HG03175 (cell line): Measurements from ENCODE around the gene NOL9.
"Not testable (repeated sequence)": the region's sequence is repeated elsewhere in the genome, so short reads cannot be mapped to it uniquely, and the experiment has no call there.

Experiments used
- ATAC-seq: cut with Tn5 transposase; IDR thresholded peaks from one replicate; pipeline ENCODE4 v1.9.1; 2021; ENCODE audit warnings: mild to moderate bottlenecking, moderate library complexity; ENCODE audit not compliant: unreplicated experiment

NOL9 gene

DNA sequence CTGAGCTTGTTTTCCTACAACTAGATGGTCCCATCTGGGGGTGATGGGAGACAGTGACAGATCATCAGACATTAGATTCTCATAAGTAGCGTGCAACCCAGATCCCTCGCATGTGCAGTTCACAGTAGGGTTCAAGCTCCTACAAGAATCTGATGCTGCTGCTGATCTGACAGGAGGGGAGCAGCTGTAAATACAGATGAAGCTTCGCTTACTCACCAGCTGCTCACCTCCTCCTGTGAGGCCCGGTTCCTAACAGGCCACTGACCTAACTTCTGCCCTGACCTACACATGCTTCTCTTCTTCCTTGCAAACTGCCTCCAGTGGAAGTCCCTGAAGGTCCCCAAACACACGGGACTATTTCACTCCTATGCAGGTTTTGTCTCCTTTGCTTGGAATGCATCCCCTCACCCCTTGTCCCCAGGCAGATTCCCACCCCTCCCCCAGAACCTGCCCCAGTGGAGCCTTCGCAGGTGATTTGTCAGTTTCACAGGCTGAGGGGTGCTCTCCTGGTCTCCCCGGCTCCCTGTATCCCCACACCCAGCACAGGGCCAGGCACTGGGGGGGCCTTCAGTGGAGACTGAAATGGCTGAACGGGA, 19.8 kb upstream of the NOL9 start:
- ATAC-seq = no peak

DNA sequence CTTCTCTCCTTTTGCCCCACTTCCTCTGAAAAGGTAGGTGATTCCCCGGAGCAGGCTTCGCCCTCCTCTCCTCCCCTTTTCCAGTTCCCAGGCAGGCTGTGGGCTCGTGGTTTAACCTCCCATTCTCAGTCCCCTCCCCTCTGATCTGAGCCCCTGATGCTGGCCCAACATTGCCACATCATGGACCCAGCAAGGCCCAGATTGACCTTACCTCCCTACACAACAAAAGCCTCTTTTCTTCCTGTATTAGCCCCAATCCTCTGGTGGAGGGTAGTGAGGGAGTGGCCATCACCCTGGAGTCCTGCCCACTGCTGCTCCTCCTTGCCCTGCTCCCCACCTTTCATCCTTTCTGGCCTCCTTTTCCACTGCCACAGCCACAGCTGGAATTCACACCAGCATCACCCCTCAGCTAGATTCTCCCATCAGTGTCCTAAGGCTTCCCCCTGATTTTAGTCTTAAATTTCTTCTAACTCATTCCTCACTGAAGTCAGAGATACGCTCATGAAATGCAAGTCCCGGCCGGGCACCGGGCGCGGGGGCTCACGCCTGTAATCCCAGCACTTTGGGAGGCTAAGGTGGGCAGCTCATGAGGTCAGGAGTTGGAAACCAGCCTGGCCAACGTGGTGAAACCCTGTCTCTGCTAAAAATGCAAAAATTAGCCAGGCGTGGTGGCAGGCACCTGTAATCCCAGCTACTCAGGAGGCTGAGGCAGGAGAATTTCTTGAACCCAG, 18.5 kb upstream of the NOL9 start:
- no peak for ATAC-seq

GRCh38 chr1:6570987-6571386, 16.7 kb upstream of the NOL9 start:
- ATAC-seq = no peak

DNA sequence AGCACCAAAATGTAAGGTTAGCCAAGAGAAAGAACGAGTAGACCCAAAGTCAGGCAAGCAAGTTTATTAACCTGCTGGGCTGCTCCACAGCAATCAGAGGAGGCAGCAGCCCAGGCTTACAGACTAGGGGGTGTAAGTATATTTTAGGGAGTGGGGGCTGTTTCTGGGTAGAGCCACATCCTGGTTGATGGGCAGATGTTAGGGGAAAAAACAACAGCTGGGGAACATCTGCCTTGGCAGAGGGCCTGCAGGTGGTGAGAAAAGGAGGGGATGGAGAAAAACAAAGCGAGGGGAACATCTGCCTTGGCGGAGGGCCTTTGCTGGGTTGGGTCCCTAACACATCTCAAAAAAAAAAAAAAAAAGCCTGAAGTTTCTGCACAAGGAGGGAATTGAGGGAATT, 15.8 kb upstream of the NOL9 start:
- no peak for ATAC-seq

- ATAC-seq = no peak
Observed at GRCh38 chr1:6569033-6569432, 14.7 kb upstream of the NOL9 start.

DNA sequence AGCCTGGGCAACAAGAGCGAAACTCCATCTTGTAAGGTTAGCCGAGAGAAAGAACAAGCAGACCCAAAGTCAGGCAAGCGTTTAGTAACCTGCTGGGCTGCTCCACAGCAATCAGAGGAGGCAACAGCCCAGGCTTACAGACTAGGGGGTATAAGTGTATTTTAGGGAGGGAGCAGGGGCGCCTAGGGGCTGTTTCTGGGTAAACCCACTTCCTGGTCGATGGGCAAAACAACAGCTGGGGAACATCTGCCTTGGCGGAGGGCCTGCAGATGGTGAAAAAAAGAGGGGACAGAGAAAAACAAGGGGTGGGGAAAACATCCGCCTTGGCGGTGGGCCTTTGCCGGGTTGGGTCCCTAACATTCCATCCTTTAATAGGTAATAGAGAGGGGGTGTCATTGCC, 6.0 kb upstream of the NOL9 start:
- no peak for ATAC-seq

DNA sequence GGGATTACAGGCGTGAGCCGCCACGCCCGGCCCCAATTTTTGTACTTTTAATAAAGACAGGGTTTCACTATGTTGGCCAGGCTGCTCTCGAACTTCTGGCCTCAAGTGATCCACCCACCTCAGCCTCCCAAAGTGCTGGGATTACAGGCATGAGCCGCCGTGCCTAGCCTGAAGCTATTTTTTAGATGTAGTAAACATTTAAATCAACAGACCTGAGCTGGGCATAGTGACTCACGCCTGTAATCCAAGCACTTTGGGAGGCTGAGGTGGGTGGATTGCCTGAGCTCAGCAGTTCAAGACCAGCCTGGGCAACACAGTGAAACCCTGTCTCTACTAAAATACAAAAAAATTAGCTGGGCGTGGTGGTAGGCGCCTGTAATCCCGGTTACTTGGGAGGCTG, 4.8 kb upstream of the NOL9 start:
- not testable (repeated sequence) for ATAC-seq

DNA sequence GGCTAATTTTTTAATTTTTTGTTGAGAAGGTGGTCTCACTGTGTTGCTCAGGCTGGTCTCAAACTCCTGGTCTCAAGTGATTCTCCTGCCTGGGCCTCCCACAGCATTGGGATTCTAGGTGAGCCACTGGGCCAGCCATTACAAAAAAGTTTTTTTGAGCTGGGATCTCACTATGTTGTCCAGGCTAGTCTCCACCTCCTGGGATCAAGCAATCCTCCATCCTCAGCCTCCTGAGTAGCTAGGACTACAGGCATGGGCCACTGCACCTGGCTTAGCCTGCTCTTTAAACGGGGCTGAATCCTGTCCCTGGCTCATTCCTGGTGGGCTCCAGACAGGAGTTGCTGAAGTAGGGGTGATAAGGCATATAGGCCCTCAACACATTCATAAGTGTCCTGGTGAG, 3.3 kb upstream of the NOL9 start:
- ATAC-seq = no peak

- no peak for ATAC-seq
Observed at GRCh38 chr1:6554907-6555778, 830 bp upstream of the NOL9 start, which contains the start of gene TAS1R1. TAS1R1 (plus strand) TSS chr1:6555307; CDS start chr1:6555374, 67 bp downstream.

DNA sequence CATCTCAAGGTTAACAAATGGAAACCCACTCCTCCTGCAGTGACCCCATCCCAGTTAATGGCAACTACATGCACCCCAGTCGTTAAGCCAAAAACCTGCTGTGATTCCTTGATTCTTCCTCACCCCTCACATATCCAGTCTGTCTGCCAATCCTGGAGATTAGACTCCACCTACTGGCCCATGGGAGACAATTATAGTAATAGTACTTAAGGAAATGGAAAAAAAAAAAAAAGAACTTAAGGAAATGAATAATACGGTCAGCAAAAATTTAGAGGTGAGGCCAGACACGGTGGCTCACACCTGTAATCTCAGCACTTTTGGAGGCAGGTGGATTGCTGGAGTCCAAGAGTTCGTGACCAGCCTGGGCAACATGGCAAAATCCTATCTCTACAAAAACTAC, 7.0 kb downstream of the NOL9 start:
- ATAC-seq = no peak

DNA sequence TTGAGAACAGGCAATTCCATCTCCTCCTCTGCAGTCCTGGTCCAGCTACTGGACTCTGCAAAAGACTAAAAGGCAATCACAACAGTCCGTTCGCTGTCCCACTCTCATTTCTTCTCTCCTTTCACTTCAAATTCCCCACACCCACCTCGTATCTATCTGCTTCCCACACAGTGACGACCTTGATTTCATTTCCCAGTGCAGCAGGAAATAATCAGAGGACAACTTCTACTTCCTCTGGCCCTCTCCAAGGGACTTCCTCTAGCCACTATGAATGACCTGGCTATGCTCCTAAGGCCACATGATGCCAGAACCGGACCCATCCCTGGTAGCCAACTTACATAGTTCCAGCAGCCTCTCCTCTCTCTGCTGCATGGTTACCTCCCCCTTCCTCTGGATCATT, 8.0 kb downstream of the NOL9 start:
- ATAC-seq = no peak

GRCh38 chr1:6545276-6546112, 8.8 kb downstream of the NOL9 start:
- no peak for ATAC-seq

DNA sequence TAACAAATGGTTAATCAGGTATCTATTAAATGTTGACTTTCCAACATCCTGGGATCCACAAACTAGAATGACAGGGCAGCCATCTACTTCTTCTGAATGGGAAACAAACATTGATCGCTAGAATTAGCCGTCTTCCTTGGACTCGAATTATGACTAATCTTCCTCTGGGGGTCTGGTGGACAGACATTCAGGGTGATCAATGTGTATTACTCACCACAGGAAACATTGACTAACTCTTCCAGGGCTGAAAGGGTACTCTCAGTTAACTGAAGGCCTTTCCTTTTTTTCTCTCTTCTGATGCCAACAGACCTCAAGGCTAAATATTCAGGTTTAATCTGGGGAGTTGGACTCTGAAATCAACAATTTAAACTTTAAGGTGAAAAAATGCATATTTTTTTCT, 9.5 kb downstream of the NOL9 start:
- ATAC-seq = no peak

DNA sequence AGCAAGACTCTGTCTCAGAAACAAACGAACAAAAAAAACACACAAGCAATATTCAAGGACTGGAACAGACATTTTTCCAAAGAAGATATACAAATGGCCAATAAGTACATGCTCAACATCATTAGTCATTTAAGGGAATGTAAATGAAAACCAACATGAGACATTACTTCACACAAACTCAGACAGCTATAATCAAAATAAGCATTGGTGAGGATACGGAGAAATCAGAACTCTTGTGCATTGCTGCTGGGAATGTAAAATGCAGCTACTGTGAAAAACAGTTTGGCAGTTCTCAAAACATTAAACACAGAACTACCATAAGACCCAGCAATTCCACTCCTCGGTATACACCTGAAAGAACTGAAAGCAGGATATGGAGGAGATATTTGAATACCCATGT, 15.4 kb downstream of the NOL9 start:
- ATAC-seq = no peak

DNA sequence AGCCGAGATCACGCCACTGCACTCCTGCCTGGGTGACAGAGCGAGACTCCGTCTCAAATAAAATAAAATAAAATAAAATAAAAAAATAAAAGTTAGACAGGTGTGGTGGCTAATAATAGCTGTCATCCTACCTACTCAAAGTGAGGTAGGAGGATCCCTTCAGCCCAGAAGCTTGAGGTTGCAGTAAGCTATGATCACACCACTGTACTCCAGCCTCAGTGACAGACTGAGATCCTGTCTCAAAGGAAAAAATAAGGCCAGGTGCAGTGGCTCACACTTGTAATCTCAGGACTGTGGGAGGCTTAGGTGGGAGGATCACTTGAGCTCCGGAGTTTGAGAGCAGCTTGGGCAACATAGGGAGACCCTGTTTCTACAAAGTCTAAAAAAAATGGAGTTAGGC, 18.0 kb downstream of the NOL9 start:
- ATAC-seq = no peak

DNA sequence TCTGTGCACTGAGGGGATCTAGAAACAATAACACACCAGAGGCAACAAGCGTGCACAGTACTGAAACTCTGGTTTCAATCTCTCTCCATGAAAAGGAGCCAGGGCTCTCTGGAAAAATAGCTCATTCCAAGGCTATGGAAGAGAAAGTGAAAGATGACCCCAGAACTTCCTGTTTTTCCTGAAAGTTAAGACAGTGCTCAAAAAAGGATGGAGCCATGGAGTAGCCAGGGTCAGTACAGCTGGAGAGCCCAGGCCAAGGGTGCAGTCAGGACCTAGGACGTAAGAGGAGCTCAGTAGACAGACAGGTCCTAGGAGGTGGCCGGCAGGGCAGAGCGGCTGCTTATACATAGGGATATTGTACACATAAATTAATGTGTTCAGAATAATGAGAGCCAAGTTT, 19.1 kb downstream of the NOL9 start:
- ATAC-seq = no peak

- ATAC-seq = no peak
Observed at GRCh38 chr1:6534248-6534822, 20.0 kb downstream of the NOL9 start.

DNA sequence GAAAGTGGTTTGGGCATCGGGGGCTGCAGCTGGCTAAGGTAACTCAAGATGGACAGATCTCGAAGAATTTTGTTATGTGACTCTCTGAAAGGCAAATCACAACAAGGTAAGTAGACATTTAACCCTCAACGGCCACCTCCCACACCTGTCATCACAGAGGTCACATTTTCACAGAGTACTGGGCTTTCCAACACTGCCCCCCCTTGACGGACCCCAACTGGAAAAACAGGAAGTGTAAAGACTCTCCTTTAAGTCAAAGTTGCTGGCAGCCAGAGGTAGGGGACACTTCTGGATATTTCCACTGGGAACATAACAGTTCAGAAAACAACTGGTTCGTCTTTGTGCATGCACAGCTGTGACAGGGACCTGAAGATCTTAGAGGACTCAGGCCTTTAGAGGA, 22.3 kb downstream of the NOL9 start:
- no peak for ATAC-seq

DNA sequence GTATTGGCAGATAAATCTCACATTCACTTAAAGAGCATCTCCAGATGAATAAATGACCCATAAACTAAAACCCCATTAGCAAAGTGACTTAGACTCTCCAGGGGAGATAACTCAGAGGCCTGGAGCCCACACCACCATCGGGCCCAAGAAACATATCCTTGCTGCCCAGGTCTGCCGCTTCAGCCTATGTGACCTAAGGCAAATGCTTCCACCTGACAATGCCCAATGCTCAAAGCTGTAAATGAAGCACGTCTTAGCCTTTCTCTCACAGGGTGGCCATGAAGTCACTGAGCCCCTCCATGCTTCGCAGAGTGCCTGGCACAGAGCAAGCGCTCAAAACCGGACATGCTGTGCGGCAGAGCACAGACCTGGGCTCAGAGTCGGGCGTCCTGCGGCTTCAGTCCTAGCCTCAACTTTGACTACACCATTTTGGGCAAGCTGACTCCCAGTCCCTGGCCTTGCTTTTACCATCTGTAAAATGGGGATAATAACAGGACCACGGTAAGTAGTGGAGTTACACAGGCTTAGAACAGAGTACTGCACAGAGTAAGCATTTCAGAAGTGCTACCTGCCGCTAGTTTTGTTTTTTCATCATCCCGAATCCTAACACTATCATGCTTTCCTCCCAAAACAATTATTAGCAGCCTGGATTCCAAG, 23.7 kb downstream of the NOL9 start:
- no peak for ATAC-seq

DNA sequence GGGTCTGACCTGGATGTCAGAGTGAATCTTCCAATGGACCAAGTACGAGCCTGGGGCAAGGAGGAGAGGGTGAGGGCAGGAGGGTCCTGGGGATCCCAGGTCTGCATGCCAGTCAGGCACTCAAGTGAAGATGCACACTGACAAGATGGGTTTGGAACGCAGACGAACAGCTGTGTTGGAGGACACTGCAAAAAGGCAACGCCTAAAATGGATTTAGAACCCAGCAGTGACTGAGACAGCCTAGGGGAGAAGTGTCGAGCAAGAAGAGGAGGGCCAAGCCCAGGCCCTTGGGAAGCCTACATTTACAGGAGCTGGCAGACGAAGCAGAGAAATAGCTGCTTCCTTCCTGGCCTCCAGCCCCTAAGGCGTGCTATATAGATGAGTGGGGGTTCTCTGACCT, 25.8 kb downstream of the NOL9 start:
- ATAC-seq = no peak
